Right lobe of liver (tissue), 6 donors: ENCODE measurements around the gene CFAP161. TPM values are rescaled to one million over a fixed set of nuclear protein-coding genes. Genes with fewer than 3 reads are reported as not detected.

Source experiments
- ATAC-seq, 4 donors: fragments of 200-7000 bp; cut with Tn5 transposase; one replicate each; pipeline ENCODE4 v1.9.1; 2020; ENCODE audit warnings: mild to moderate bottlenecking in 4 of 4, moderate library complexity in 4 of 4
- DNase-seq, 3 donors: peaks; one replicate each; pipeline ENCODE4 v3.0.0-alpha.2; 2020
- H3K27ac ChIP-seq, 3 donors: fragments of 200-600 bp; one replicate each; pipeline ENCODE4 v1.8.0; 2022
- H3K27me3 ChIP-seq, 2 donors: fragments of 200-600 bp; one replicate each; pipeline ENCODE4 v1.8.0; 2022
- H3K36me3 ChIP-seq, 4 donors: fragments of 200-600 bp; sonication (generic) in 1 of 4; one replicate each; pipeline versions ENCODE4 v1.5.1 to v1.8.0; 2017 to 2022; ENCODE audit warnings: control low read depth in 1 of 4
- H3K4me1 ChIP-seq, 4 donors: fragments of 200-600 bp; sonication (generic) in 1 of 4; one replicate each; pipeline versions ENCODE4 v1.5.1 to v1.8.0; 2017 to 2022; ENCODE audit warnings: control low read depth in 1 of 4
- H3K4me3 ChIP-seq, 3 donors: fragments of 200-600 bp; one replicate each; pipeline ENCODE4 v1.8.0; 2022
- H3K9me3 ChIP-seq, 4 donors: fragments of 200-600 bp; sonication (generic) in 1 of 4; one replicate each; pipeline versions ENCODE4 v1.5.1 to v1.8.0; 2017 to 2022; ENCODE audit warnings: control low read depth in 1 of 4
- CTCF ChIP-seq, 4 donors: fragments of 200-600 bp in 3 of 4; fragments of 450-650 bp in 1 of 4; IDR thresholded peaks; one replicate each; pipeline versions ENCODE4 v1.5.1 to v1.8.0; 2016 to 2022; ENCODE audit warnings: antibody characterized with exemption in 4 of 4, mild to moderate bottlenecking in 2 of 4
- POLR2A ChIP-seq: fragments of 450-650 bp; IDR thresholded peaks from one replicate; pipeline ENCODE4 v1.6.1; 2017; ENCODE audit warnings: antibody characterized with exemption, mild to moderate bottlenecking
- WGBS: methylation state at CpG from one replicate; pipeline ENCODE4 v1.1.6; 2018; ENCODE audit warnings: low coverage, low lambda C conversion rate; ENCODE audit not compliant: insufficient coverage; ENCODE audit errors: missing lambda C conversion rate; 5-methylcytosine and 5-hydroxymethylcytosine counted together
- intact Hi-C, 2 donors: fragments of 100-400 bp; cut with DNase I; formaldehyde crosslinking; loops; one replicate each; pipeline versions ENCODE4 v1.11.2 to v1.14.1; 2022
- total RNA-seq, 6 experiments: library from RNA; depleted of rRNA in 2 of 6; stranded (reverse); fragments of >200 nt in 2 of 6; fragmentation: NEBNext Ultra II Directional in 3 of 6; extraction: Animal tissue kit (Norgen Biotek cat#: 25700) in 3 of 6; gene quantifications; one replicate each; pipeline versions ENCODE4 v1.1.0 to v1.2.4, GENCODE V29; 2016 to 2023
- donor health status: DM: no; HTN: yes; CAD: no.
- donor health status: DM: no; HTN: no; CAD: no.
- donor health status: DM: no; HTN: no; CAD: no.
- donor health status: DM: no; HTN: yes; CAD: no.
- donor health status: DM: no; HTN: yes; CAD: no.

CFAP161 gene
- total RNA-seq, 6 experiments from 2014 or later, result 0.25 to 0.42 TPM; not detected in 4

DNA sequence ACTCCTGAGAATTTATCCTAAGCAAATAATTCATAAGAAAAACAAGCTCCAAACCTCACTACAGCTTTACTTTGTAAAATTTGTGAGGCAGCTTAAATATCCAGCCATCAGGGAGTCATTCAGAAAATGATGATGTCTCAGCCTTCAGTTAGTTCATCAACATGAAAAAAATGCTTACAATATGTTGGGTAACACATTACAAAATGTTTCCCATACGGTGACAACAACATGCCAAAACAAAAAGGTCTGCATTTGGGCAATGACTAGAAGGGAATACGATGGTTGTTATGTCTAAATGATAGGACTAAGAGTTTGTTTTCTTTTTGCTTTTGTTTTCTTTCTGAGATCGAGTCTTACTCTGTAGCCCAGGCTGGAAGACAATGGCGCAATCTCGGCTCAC is 47.0 kb upstream of the CFAP161 start:
- H3K27me3 ChIP-seq, result no peaks in the 10 kb centered on the region
- no peaks in the 10 kb centered on the region for H3K36me3 ChIP-seq
- WGBS, result 45% methylated on average over 5 of the region's 5 CpGs
- ATAC-seq (peak in 3 of 4 donors; percentile 17 to 55 (median 23)), DNase-seq (no peak)
- no peaks in the 10 kb centered on the region for H3K4me1 ChIP-seq
- TF ChIP-seq POLR2A, result no peak
- no peak for TF ChIP-seq CTCF (IDR thresholded peaks at IDR 0.05)
- intact Hi-C loops, result no loop called here
- no peaks in the 10 kb centered on the region for H3K9me3 ChIP-seq
- H3K27ac ChIP-seq, result no peak overlapping the region
- H3K4me3 ChIP-seq, result no peak overlapping the region

DNA sequence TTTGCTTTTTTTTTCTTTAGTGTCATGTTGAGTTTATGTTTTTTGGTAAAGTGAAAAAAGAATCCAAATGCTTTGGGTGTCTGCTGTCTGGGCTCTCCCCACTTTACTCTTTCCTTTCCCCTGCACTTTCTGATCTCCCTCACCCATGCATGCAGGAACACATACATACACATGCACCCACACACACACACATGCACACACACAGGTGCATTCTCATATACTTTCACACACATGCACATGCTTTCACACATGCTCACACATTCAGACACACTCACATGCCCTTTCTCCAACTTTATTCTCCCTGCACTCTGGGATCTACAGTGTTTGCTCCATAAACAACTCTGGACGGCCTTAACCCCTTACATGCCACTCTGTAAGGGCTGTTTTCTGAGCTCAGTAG is 46.4 kb upstream of the CFAP161 start:
- no peak for DNase-seq
- TF ChIP-seq CTCF (IDR thresholded peaks at IDR 0.05), result no peak
- TF ChIP-seq POLR2A, result no peak
- no peak overlapping the region for H3K4me3 ChIP-seq
- H3K9me3 ChIP-seq, result no peaks in the 10 kb centered on the region
- no peaks in the 10 kb centered on the region for H3K27me3 ChIP-seq
- intact Hi-C loops, result no loop called here
- no peaks in the 10 kb centered on the region for H3K4me1 ChIP-seq
- H3K36me3 ChIP-seq, result no peaks in the 10 kb centered on the region
- H3K27ac ChIP-seq, result no peak overlapping the region
- no peak for ATAC-seq
- 36% methylated on average over 1 of the region's 1 CpG for WGBS

DNA sequence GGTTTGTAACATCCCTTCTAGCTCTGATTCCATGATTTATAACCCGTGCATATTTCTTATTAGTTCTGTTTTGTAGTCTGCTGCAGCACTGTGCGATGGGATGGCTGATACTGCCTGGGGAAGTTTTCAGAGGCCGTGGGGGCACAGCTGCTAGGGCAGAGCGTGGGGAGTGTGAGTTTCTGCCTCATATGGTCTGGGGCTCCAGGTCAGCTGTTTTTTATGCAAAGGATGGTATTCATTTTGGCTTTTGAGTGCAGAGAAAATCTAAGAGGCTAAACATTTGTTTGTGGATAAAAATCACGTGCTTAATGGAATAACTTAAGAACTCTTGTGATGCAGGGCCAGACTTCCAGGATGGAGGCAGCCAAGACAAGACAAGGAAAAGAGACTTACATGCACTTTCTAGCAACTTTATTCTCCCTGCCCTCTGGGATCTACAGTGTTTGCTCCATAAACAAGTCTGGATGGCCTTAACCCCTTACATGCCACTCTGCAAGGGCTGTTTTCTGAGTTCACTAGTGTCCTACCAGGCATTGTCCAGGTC is 45.5 kb upstream of the CFAP161 start:
- no peaks in the 10 kb centered on the region for H3K27me3 ChIP-seq
- no peak for ATAC-seq
- no peaks in the 10 kb centered on the region for H3K36me3 ChIP-seq
- no peaks in the 10 kb centered on the region for H3K4me1 ChIP-seq
- no peaks in the 10 kb centered on the region for H3K9me3 ChIP-seq
- intact Hi-C loops, result no loop called here
- DNase-seq, result no peak
- H3K27ac ChIP-seq, result no peak overlapping the region
- WGBS, result 83% methylated on average over 5 of the region's 5 CpGs
- TF ChIP-seq POLR2A (no peak), CTCF (IDR thresholded peaks at IDR 0.05) (no peak)
- H3K4me3 ChIP-seq, result no peak overlapping the region

GRCh38 chr15:81091889-81092558 is 42.0 kb upstream of the CFAP161 start:
- no peaks in the 10 kb centered on the region for H3K4me1 ChIP-seq
- 58% methylated on average over 12 of the region's 13 CpGs for WGBS
- no peaks in the 10 kb centered on the region for H3K27me3 ChIP-seq
- no peaks in the 10 kb centered on the region for H3K36me3 ChIP-seq
- H3K9me3 ChIP-seq, result no peaks in the 10 kb centered on the region
- intact Hi-C loops, result no loop called here
- H3K27ac ChIP-seq, result no peak overlapping the region
- no peak overlapping the region for H3K4me3 ChIP-seq
- peak; percentile 13 to 74 (median 38) for ATAC-seq
- TF ChIP-seq CTCF (IDR thresholded peaks at IDR 0.05) (no peak), POLR2A (no peak)
- no peak for DNase-seq
